ENCODE measurements around the gene KCMF1.
A peak's percentile ranks its signal among the peaks of the same experiment; 100 is the strongest.

KCMF1 gene

DNA sequence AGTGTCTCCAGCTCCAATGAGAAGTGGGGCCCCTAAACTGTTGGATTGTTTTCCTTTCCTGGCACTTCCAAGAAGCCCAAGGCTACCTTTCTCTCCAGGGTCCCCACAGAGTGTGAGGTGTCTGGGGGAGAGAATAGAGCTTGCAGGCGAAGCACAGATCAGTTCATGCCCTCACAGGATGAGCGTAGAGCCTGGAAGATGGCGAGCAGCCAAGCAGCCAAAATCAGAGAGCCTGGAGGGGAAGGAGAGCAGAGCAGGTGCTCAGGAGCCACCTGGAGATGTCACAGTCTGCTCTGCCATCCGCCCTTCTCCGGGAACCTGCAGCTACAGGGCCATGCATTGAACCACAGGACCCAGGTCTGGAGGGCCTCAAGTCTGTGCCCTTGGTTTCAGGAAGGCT lies 107.6 kb downstream of the KCMF1 start:
- no peak for DNase-seq (ENCODE audit: low read depth, low spot score)

DNA sequence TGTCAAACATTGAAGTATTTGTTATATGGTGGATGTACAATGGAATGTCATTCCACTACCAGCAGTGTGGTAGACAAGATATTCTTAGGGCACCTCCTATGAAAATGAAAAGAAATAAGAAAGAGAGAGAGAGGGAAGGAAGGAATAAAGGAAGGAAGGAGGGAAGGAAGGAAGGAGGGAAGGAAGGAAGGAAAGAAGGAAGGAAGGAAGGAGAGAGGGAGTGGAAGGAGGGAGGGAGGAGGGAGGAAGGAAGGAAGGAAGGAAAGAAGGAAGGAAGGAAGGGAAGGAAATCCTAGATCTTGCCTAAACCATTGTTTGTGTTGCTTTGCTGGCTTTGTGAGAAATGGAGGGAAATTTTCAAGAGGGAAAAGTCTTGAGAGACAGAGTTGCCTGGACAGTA lies 112.1 kb downstream of the KCMF1 start:
- DNase-seq (ENCODE audit: low read depth, low spot score), result no peak

DNA sequence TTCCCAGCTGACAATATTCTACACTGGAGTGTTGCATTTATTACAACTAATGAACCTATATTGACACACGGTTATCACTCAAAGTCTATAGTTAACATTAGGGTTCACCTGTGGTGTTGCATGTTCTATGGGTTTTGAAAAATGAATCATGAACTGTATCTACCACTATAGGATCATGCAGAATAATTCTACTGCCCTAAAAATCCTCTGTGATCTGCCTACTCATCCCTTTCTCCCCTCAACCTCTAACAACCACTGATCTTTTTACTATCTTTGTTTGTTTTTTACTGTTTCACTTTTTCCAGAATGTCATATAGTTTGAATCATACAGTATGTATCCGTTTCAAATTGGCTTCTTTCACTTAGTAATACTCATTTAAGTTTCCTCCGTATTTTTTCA lies 114.6 kb downstream of the KCMF1 start:
- DNase-seq (ENCODE audit: low read depth, low spot score), result no peak

DNA sequence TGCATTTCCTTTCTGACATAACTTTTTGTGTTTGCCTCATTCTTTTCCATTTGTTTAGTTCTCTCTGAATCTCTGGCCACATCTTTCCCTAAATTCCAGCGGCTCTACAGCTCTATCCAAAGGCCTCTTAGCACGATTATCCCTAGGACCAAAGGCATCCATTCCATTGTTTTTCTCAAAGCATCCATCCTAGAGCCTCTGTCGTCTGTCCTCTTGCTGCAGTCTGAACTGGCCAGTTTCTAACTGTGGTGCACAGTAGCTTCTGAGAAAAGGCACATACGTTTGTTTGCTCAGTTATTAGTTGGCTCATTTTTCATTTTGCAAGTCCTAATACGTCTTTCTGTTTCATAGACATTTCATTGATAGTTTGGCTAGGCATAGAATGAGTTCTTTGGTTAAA lies 116.6 kb downstream of the KCMF1 start:
- no peak for DNase-seq (ENCODE audit: low read depth, low spot score)

DNA sequence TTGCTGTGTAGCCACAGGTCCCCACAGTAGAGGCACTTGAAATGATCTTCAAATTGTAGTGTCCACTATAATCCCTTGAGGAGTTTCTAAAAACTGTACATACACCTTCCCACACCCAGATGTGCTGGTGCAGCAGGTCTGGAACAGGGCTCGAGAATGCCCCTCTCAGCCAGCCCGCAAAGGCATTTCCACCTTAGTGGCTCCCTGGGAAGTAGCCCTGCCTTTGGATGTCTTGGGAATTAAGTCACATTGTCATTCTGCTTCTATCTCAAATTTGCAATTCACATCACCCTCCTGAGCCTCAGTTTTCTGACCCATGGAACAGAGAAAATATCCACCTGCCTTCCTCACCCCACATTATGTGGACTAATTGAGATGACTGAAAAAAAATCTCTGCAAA lies 118.0 kb downstream of the KCMF1 start:
- no peak for DNase-seq (ENCODE audit: low read depth, low spot score)

DNA sequence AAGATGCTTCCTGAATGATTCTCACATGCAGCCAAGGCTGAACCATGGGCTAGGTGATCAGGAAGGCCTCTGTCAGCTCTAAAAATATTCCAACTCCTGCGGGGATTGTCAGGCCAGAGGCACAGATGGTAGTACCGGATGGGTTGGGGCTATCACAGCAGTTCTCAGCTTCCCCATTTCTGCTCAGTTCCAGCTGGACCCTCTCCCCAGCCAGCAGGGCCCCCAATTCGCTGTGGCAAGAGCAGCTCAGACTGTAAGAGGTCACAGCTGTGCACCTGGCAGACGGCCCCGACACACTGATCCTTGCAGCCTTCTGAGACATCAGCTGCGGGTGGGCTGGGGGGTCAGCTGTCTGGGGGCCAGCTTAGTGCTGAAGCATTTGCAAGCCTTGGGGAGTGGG lies 118.6 kb downstream of the KCMF1 start:
- no peak for DNase-seq (ENCODE audit: low read depth, low spot score)

DNA sequence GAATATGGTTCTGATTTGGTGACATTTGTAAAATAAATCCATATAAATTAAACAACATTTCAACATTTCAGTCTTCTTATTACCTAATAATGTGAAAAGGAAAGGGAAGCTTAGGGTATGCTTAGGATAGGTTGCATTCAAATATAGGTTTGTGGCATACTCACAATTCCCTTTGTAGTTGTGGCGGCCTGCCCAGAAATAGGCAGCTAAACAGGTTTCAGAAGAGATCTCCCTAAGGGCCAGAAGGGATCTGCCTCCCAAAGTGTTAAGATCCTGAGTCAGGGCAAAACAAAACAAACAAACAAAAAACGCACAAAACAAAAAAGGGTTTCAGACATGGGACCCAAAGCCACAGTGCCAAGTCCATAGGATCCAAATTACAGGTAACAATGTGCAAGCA lies 120.9 kb downstream of the KCMF1 start:
- no peak for DNase-seq (ENCODE audit: low read depth, low spot score)

DNA sequence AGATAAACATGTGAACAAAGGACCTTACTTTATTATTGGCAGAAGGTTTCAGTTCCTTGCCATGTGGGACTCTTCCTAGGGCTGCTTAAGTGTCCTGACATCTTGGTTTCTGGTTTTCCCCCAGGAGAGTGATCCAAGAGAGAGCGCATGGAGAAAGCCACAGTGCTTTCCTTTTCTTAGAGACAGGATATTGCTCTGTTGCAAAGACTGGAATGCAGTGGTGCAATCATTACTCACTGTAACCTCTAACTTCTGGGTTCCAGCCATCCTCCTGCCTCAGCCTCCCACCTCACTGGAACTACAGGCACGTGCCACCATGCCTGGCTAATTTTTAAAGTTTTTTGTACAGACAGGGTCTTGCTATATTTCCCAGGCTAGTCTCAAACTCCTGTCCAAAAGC lies 124.1 kb downstream of the KCMF1 start:
- DNase-seq (ENCODE audit: low read depth, low spot score), result no peak

DNA sequence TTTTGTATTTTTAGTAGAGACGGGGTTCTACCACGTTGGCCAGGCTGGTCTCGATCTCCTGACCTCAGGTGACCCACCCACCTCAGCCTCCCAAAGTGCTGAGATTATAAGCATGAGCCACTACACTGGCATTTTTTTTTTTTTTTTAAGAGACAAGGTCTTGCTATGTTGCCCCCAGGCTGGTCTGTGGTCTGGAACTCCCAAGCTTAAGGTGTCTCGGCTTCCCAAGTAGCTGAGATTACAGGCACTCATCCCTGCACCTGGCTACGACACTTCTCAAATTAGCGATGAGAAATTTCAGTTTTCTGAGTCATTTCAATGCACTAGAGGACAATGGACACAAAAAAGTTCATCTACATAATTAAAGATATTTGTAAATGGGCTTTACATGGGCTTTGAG lies 125.7 kb downstream of the KCMF1 start:
- peak; percentile 34 for DNase-seq (ENCODE audit: low read depth, low spot score)

DNA sequence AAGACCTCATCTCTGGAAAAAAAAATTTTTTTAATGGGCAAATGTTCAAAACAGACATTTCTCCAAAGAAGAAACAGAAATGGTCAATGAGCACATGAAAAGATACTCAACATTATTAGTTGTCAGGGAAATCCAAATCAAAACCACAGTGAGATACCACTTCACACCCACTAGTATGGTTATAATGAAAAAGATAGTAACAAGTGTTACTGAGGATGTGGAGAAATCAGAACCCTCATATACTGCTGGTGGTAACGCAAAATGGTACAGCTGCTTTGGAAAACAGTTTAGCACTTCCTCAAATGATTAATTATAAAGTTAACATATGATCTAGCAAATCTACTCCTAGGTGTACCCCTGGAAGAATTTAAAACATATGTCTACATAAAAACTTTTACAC lies 133.3 kb downstream of the KCMF1 start:
- DNase-seq (ENCODE audit: low read depth, low spot score), result no peak

DNA sequence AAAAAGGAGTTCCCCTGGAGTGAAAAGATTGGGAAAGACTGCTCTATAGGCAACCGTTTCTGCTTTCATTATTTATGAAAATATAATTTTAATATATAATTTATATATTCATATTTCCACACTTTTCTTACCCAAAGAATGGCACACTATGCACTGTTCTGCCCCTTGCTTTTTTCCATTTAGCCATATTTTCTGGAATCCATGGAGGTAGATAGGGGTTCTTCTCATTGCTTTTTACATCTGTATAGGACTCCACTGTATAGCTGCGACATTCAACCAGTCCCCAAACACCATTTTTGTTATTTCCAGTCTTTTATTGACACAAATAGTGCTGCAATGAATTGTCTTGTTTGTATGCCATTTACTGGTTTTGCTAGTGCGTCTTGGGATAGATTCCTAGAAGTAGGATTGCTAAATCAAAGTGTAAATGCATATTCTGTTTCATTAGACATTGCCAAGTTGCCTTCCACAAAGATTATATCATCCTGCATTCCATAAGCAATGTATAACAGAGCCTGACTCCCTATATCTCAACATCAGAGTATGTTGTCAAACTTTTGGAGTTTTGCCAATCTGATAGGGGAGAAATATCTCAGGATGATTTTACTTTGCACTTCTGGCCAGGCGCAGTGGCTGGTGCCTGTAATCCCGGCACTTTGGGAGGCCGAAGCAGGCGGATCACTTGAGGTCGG lies 135.7 kb downstream of the KCMF1 start:
- no peak for DNase-seq (ENCODE audit: low read depth, low spot score)
